GM23338 (cell line): ENCODE measurements around the gene RAD51B. TPM values are rescaled to one million over a fixed set of nuclear protein-coding genes. Genes with fewer than 3 reads are reported as not detected.
"Not testable (repeated sequence)": the region's sequence is repeated elsewhere in the genome, so short reads cannot be mapped to it uniquely, and the experiment has no call there.

ENCODE experiments used
- ATAC-seq: fragments of 200-7000 bp; cut with Tn5 transposase; 3 replicates; pipeline ENCODE4 v1.9.1; 2020
- DNase-seq: peaks from one replicate; pipeline ENCODE4 v3.0.0-alpha.2; 2015; ENCODE audit warnings: low spot score
- H2AFZ ChIP-seq: fragments of 200-600 bp; sonication (generic); 2 replicates; pipeline ENCODE4 v1.8.0; 2016; ENCODE audit warnings: antibody characterized with exemption, mild to moderate bottlenecking, moderate library complexity
- H3F3A ChIP-seq: fragments of 200-600 bp; sonication (generic); replicated peaks from 2 replicates; pipeline ENCODE4 v1.8.0; 2017; ENCODE audit warnings: antibody characterized with exemption, mixed run types, low read depth
- H3K27ac ChIP-seq: fragments of 200-600 bp; sonication (generic); 2 replicates; pipeline ENCODE4 v1.6.1; 2016; ENCODE audit warnings: low read depth
- H3K27me3 ChIP-seq: fragments of 200-600 bp; sonication (generic); 2 replicates; pipeline ENCODE4 v1.8.0; 2016; ENCODE audit warnings: mild to moderate bottlenecking, mixed run types, moderate library complexity; ENCODE audit not compliant: insufficient read depth
- H3K36me3 ChIP-seq: fragments of 200-600 bp; sonication (generic); 2 replicates; pipeline ENCODE4 v1.8.0; 2016; ENCODE audit warnings: mild to moderate bottlenecking; ENCODE audit not compliant: insufficient read depth
- H3K4me1 ChIP-seq: fragments of 200-600 bp; sonication (generic); 2 replicates; pipeline ENCODE4 v1.8.0; 2016; ENCODE audit warnings: mild to moderate bottlenecking, moderate library complexity; ENCODE audit not compliant: insufficient read depth
- H3K4me2 ChIP-seq: fragments of 200-600 bp; sonication (generic); 2 replicates; pipeline ENCODE4 v1.7.1; 2017; ENCODE audit warnings: mixed run types
- H3K4me3 ChIP-seq: fragments of 200-600 bp; sonication (generic); 2 replicates; pipeline ENCODE4 v1.6.1; 2016; ENCODE audit warnings: mixed run types
- H3K79me2 ChIP-seq: fragments of 200-600 bp; sonication (generic); replicated peaks from 2 replicates; pipeline ENCODE4 v1.8.0; 2017; ENCODE audit warnings: mild to moderate bottlenecking; ENCODE audit not compliant: insufficient read depth
- H3K9me2 ChIP-seq: fragments of 200-600 bp; sonication (generic); 2 replicates; pipeline ENCODE4 v1.8.0; 2017; ENCODE audit not compliant: insufficient read depth
- H4K20me1 ChIP-seq: fragments of 200-600 bp; sonication (generic); replicated peaks from 2 replicates; pipeline ENCODE4 v1.8.0; 2017; ENCODE audit warnings: mild to moderate bottlenecking; ENCODE audit not compliant: insufficient read depth
- H3K27ac Mint-ChIP-seq: 2 replicates; pipeline ENCODE4 v1.8.0; 2020; ENCODE audit warnings: inconsistent platforms, mild to moderate bottlenecking, moderate library complexity, mixed read lengths
- H3K27me3 Mint-ChIP-seq: 3 replicates; pipeline ENCODE4 v1.8.0; 2022; ENCODE audit warnings: low read depth, mild to moderate bottlenecking, moderate library complexity, mixed read lengths, inconsistent platforms; ENCODE audit not compliant: insufficient read depth, poor library complexity
- H3K36me3 Mint-ChIP-seq: 3 replicates; pipeline ENCODE4 v1.8.0; 2021; ENCODE audit warnings: low read depth, mild to moderate bottlenecking, inconsistent platforms, moderate library complexity, mixed read lengths
- H3K4me1 Mint-ChIP-seq: 3 replicates; pipeline ENCODE4 v1.8.0; 2020; ENCODE audit warnings: mild to moderate bottlenecking, inconsistent platforms, mixed read lengths
- H3K4me3 Mint-ChIP-seq: 3 replicates; pipeline ENCODE4 v1.8.0; 2021; ENCODE audit warnings: moderate library complexity, mild to moderate bottlenecking, inconsistent platforms, mixed read lengths
- H3K9me3 Mint-ChIP-seq: 3 replicates; pipeline ENCODE4 v1.8.0; 2020; ENCODE audit warnings: moderate library complexity, mild to moderate bottlenecking, inconsistent platforms, mixed read lengths
- CTCF ChIP-seq, 2 experiments: fragments of 200-600 bp in 1 of 2; sonication (generic) in 1 of 2; conservative IDR thresholded peaks; 2 replicates each; pipeline versions ENCODE4 v1.5.1 to v1.6.1; 2016 to 2017; ENCODE audit warnings: antibody characterized with exemption in 2 of 2, low read depth in 2 of 2, mild to moderate bottlenecking in 2 of 2, moderate library complexity in 1 of 2
- ETS1 ChIP-seq: IDR thresholded peaks from 2 replicates; pipeline ENCODE4 v1.6.1; 2016; ENCODE audit warnings: antibody characterized with exemption
- EZH2phosphoT487 ChIP-seq: fragments of 200-600 bp; sonication (generic); IDR thresholded peaks from one replicate; pipeline ENCODE4 v1.8.1; 2018; ENCODE audit warnings: antibody characterized with exemption; ENCODE audit not compliant: unreplicated experiment
- NANOG ChIP-seq: IDR thresholded peaks from 2 replicates; pipeline ENCODE4 v1.6.1; 2016; ENCODE audit warnings: antibody characterized with exemption, borderline replicate concordance
- POLR2AphosphoS5 ChIP-seq: IDR thresholded peaks from 2 replicates; pipeline ENCODE4 v1.6.1; 2016; ENCODE audit warnings: antibody characterized with exemption, low read depth
- REST ChIP-seq: IDR thresholded peaks from one replicate; pipeline ENCODE4 v1.6.1; 2018; ENCODE audit warnings: antibody characterized with exemption; ENCODE audit not compliant: unreplicated experiment
- STAT1 ChIP-seq: IDR thresholded peaks from one replicate; pipeline ENCODE4 v1.6.1; 2016; ENCODE audit warnings: antibody characterized with exemption; ENCODE audit not compliant: unreplicated experiment
- ZNF114 ChIP-seq: fragments of 250-450 bp; sonication (Bioruptor Pico); IDR thresholded peaks from 2 replicates; pipeline ENCODE4 v1.5.0; 2020; ENCODE audit warnings: mild to moderate bottlenecking, moderate library complexity
- polyA plus RNA-seq: library from polyadenylated mRNA; unstranded; fragments of >200 nt; fragmentation: Nextera tagmentation; extraction: Ambion mirVana; gene quantifications from 2 replicates; pipeline ENCODE4 v1.2.1, GENCODE V29; 2016
- total RNA-seq: library from RNA; depleted of rRNA; stranded (reverse); fragments of >200 nt; shearing (Covaris generic); gene quantifications from 2 replicates; pipeline ENCODE4 v1.2.3, GENCODE V29; 2014

RAD51B gene
- total and polyA plus RNA-seq, 2 experiments from 2014 or later = 15.7 to 29.1 TPM

- peaks cover 30% of the 10 kb centered on the region for H3K36me3 Mint-ChIP-seq
- H3K27me3 ChIP-seq = no peaks in the 10 kb centered on the region
- H3K27ac Mint-ChIP-seq = no peak overlapping the region
- H3K27ac ChIP-seq = no peak overlapping the region
- no peak for ATAC-seq
- H3K79me2 ChIP-seq = no peaks in the 10 kb centered on the region
- no peaks in the 10 kb centered on the region for H3K9me2 ChIP-seq
- H3K4me3 Mint-ChIP-seq = no peak overlapping the region
- peaks cover 30% of the 10 kb centered on the region for H3K9me3 Mint-ChIP-seq
- peaks cover 20% of the 10 kb centered on the region for H3K4me1 ChIP-seq
- peaks cover 13% of the 10 kb centered on the region for H3K4me1 Mint-ChIP-seq
- peaks cover 5% of the 10 kb centered on the region; the same call in 1 of the 2 replicates for H3K36me3 ChIP-seq
- no peak overlapping the region for H3K4me3 ChIP-seq
- TF ChIP-seq ETS1 (no peak), EZH2phosphoT487 (no peak), CTCF (conservative IDR thresholded peaks at IDR 0.05; ENCODE audit: low read depth in 2 of 2) (no peak), ZNF114 (CRISPR knock-in tag) (no peak), STAT1 (no peak), REST (no peak), NANOG (no peak), POLR2AphosphoS5 (no peak)
- peaks cover 2% of the 10 kb centered on the region for H3K27me3 Mint-ChIP-seq
- H3K4me2 ChIP-seq = no peak overlapping the region
- H4K20me1 ChIP-seq = no peaks in the 10 kb centered on the region
- no peaks in the 10 kb centered on the region for H3F3A ChIP-seq
- H2AFZ ChIP-seq = no peak overlapping the region
- no peak for DNase-seq
These were observed 147.6 kb downstream of the RAD51B start for GRCh38 chr14:67967206-67967605.

- H3K27ac ChIP-seq, H3K36me3 ChIP-seq, H3K4me3 Mint-ChIP-seq, H3K27me3 Mint-ChIP-seq, H3K79me2 ChIP-seq, H3F3A ChIP-seq, H2AFZ ChIP-seq, DNase-seq, H3K9me2 ChIP-seq, ATAC-seq, H3K4me2 ChIP-seq, H4K20me1 ChIP-seq, H3K27ac Mint-ChIP-seq, H3K4me3 ChIP-seq, H3K27me3 ChIP-seq: not testable (repeated sequence)
- H3K4me1 Mint-ChIP-seq = peaks cover 15% of the 10 kb centered on the region
- H3K9me3 Mint-ChIP-seq = peaks cover 30% of the 10 kb centered on the region
- peaks cover 26% of the 10 kb centered on the region for H3K4me1 ChIP-seq
- peaks cover 30% of the 10 kb centered on the region for H3K36me3 Mint-ChIP-seq
These were observed 148.4 kb downstream of the RAD51B start for GRCh38 chr14:67967970-67968369.
